Measurements from ENCODE around the gene MBNL2.

The MBNL2 gene

DNA sequence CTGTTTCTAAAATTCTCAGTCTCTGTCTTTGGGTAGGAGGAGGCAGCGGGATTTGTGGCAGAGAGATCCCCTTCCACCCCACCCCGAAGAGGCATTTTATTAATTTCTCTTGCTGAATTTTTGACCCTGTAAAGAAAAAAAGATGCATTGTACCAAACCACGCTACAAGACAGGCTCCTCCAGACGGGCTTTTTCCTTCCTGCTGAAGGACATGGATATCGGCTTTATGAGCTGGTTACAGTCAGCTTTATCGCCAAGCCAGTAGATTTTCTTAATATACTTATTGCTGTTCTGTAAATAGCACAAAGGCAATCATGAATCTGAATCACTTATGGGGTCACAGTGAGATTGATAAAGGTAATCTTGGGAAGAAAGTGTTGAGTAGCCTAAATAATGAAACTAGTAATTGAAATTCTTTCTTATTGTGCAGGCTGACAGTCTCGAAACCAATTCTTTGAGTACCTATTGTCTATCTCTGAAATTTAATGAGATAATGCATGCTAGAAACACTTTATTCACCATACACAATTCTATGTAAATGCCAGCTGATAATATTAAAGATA is 24.5 kb downstream of the MBNL2 start:
- no peak for DNase-seq (ENCODE audit: low read depth in 1 of 2, low spot score in 1 of 2)
- no peaks in the 10 kb centered on the region for H3K27me3 ChIP-seq (ENCODE audit: insufficient read depth, poor library complexity, severe bottlenecking)
- H3K27ac ChIP-seq (replicated peaks): no peak overlapping the region
- no peak overlapping the region for H3K4me3 ChIP-seq (replicated peaks; ENCODE audit: insufficient read depth, low read length)
- TF ChIP-seq SPI1 (IDR thresholded peaks at IDR 0.05; ENCODE audit: borderline replicate concordance, low read depth) (no peak), POLR2AphosphoS5 (IDR thresholded peaks at IDR 0.05; ENCODE audit: low read depth) (no peak), GABPA (IDR thresholded peaks at IDR 0.05; ENCODE audit: low read depth) (no peak)
- TF ChIP-seq, protein P1, sequence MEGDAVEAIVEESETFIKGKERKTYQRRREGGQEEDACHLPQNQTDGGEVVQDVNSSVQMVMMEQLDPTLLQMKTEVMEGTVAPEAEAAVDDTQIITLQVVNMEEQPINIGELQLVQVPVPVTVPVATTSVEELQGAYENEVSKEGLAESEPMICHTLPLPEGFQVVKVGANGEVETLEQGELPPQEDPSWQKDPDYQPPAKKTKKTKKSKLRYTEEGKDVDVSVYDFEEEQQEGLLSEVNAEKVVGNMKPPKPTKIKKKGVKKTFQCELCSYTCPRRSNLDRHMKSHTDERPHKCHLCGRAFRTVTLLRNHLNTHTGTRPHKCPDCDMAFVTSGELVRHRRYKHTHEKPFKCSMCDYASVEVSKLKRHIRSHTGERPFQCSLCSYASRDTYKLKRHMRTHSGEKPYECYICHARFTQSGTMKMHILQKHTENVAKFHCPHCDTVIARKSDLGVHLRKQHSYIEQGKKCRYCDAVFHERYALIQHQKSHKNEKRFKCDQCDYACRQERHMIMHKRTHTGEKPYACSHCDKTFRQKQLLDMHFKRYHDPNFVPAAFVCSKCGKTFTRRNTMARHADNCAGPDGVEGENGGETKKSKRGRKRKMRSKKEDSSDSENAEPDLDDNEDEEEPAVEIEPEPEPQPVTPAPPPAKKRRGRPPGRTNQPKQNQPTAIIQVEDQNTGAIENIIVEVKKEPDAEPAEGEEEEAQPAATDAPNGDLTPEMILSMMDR (IDR thresholded peaks at IDR 0.05; ENCODE audit: insufficient read depth, low read length): no peak
- TF ChIP-seq, protein P2, sequence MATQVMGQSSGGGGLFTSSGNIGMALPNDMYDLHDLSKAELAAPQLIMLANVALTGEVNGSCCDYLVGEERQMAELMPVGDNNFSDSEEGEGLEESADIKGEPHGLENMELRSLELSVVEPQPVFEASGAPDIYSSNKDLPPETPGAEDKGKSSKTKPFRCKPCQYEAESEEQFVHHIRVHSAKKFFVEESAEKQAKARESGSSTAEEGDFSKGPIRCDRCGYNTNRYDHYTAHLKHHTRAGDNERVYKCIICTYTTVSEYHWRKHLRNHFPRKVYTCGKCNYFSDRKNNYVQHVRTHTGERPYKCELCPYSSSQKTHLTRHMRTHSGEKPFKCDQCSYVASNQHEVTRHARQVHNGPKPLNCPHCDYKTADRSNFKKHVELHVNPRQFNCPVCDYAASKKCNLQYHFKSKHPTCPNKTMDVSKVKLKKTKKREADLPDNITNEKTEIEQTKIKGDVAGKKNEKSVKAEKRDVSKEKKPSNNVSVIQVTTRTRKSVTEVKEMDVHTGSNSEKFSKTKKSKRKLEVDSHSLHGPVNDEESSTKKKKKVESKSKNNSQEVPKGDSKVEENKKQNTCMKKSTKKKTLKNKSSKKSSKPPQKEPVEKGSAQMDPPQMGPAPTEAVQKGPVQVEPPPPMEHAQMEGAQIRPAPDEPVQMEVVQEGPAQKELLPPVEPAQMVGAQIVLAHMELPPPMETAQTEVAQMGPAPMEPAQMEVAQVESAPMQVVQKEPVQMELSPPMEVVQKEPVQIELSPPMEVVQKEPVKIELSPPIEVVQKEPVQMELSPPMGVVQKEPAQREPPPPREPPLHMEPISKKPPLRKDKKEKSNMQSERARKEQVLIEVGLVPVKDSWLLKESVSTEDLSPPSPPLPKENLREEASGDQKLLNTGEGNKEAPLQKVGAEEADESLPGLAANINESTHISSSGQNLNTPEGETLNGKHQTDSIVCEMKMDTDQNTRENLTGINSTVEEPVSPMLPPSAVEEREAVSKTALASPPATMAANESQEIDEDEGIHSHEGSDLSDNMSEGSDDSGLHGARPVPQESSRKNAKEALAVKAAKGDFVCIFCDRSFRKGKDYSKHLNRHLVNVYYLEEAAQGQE (IDR thresholded peaks at IDR 0.05; ENCODE audit: insufficient replicate concordance, low read depth): no peak

DNA sequence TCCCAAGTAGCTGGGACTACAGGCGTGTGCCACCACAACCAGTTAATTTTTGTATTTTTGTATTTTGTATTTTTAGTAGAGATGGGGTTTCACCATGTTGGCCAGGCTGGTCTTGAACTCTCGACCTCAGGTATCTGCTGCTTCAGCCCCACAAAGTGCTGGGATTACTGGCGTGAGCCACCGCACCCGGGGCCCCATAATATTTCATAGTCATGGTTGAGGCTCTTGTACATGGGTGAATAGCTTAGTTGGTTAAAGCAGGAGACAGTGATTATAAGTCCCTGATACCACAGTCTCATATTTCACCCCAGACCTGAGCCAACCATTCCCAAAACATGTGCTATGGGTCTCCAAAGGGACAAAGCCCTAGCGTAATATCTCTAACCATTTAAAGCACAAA is 26.1 kb downstream of the MBNL2 start:
- Histone ChIP-seq H3K27me3 (ENCODE audit: insufficient read depth, poor library complexity, severe bottlenecking) (no peaks in the 10 kb centered on the region), H3K4me3 (replicated peaks; ENCODE audit: insufficient read depth, low read length) (no peak overlapping the region), H3K27ac (replicated peaks) (no peak overlapping the region)
- DNase-seq (ENCODE audit: low read depth in 1 of 2, low spot score in 1 of 2): no peak
- no peak for TF ChIP-seq SPI1 (IDR thresholded peaks at IDR 0.05; ENCODE audit: borderline replicate concordance, low read depth)
- no peak for TF ChIP-seq POLR2AphosphoS5 (IDR thresholded peaks at IDR 0.05; ENCODE audit: low read depth)
- no peak for TF ChIP-seq GABPA (IDR thresholded peaks at IDR 0.05; ENCODE audit: low read depth)
- TF ChIP-seq, protein P2 (IDR thresholded peaks at IDR 0.05; ENCODE audit: insufficient replicate concordance, low read depth): no peak

DNA sequence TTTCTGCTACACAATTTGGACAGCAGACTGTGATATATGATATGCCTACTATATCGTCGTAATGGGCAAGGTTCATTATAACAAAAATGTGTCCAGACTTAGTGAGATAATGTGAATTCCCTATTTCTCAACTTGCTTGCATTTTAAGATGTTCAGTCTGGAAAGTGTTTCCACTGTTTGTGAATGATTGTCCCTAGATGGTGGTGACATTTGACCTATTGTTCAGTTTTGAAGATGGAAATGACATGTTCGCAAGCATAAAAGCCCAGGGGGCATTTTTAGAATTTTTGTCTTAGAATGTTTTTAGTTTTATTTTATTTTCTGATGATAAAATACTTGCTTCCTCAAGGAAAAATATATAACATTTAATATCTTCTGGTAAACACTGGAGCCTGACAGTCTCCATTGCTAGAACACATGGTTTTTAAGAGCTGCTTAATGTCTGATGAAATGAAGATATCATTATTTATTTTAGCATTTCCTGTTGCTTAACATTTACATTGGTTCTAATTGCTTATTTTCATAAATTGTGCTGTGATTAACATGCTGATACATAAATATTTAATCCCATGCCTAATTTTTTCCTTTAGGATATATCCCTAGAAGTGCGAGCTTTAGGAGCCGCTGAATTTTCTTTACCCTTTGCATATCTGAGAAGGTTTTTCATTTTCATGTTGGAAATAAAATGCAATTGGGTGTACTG is 27.1 kb downstream of the MBNL2 start:
- H3K27ac ChIP-seq (replicated peaks): no peak overlapping the region

DNA sequence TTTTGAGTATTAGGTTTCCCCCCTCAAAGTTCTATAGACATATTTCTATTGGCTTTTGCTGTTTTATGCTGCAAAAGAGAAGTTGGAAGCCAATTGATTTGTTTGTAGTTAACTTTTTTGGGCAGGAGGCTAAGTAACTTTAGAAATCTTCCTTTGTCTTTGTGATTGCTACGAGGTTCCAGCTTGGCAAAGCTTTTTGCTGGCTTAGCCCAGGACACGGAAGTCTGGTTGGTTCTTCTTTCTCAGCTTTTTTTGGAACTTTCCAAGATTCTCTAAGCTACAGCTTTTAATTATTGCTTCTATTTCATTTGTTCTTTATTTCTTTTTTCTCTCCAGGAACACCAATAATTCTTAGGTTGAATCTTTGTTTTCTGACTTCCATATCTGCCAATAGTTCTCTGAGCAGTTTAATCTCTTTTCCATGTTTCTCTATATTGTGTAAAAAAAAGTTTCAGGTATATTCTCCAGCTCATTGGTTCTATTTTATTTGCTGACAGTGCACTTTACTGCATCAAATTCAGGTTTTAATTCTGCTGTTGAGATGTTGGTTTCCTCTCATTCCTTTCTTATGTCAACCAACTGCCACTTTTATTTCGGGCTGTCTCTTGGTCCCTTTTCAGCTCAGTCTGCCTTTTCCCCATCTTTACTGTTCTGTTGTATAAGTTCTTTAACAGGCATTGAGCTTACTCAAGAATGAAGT is 27.8 kb downstream of the MBNL2 start:
- no peak for DNase-seq (ENCODE audit: low read depth in 1 of 2, low spot score in 1 of 2)

More for the DNA sequence above, 27.1 kb downstream of the MBNL2 start:
- H3K27me3 ChIP-seq (ENCODE audit: insufficient read depth, poor library complexity, severe bottlenecking): no peaks in the 10 kb centered on the region
- no peak overlapping the region for H3K4me3 ChIP-seq (replicated peaks; ENCODE audit: insufficient read depth, low read length)
- no peak for DNase-seq (ENCODE audit: low read depth in 1 of 2, low spot score in 1 of 2)
- TF ChIP-seq, protein P1 (IDR thresholded peaks at IDR 0.05; ENCODE audit: insufficient read depth, low read length): no peak
- TF ChIP-seq GABPA (IDR thresholded peaks at IDR 0.05; ENCODE audit: low read depth): no peak

More for the DNA sequence above, 27.8 kb downstream of the MBNL2 start:
- Histone ChIP-seq H3K27me3 (ENCODE audit: insufficient read depth, poor library complexity, severe bottlenecking) (no peaks in the 10 kb centered on the region), H3K27ac (replicated peaks) (no peak overlapping the region), H3K4me3 (replicated peaks; ENCODE audit: insufficient read depth, low read length) (no peak overlapping the region)
- TF ChIP-seq SPI1 (IDR thresholded peaks at IDR 0.05; ENCODE audit: borderline replicate concordance, low read depth) (no peak), GABPA (IDR thresholded peaks at IDR 0.05; ENCODE audit: low read depth) (no peak), POLR2AphosphoS5 (IDR thresholded peaks at IDR 0.05; ENCODE audit: low read depth) (no peak)
- TF ChIP-seq, protein P2 (IDR thresholded peaks at IDR 0.05; ENCODE audit: insufficient replicate concordance, low read depth): no peak
- TF ChIP-seq, protein P1 (IDR thresholded peaks at IDR 0.05; ENCODE audit: insufficient read depth, low read length): no peak

All from HL-60 (cell line).